Mucosa of descending colon (tissue), 3 donors: ENCODE results near the gene SDCBP2. TPM values are rescaled to one million over a fixed set of nuclear protein-coding genes. Genes with fewer than 3 reads are reported as not detected.

Experiments used
- ATAC-seq: fragments of 200-7000 bp; cut with Tn5 transposase; one replicate; pipeline ENCODE4 v1.9.1; 2020; ENCODE audit warnings: mild to moderate bottlenecking, moderate library complexity
- DNase-seq, 3 donors: peaks; one replicate each; pipeline ENCODE4 v3.0.0-alpha.2; 2020
- H3K36me3 ChIP-seq: fragments of 200-600 bp; one replicate; pipeline ENCODE4 v1.8.0; 2021; ENCODE audit warnings: low read depth, mild to moderate bottlenecking
- H3K4me1 ChIP-seq: fragments of 200-600 bp; one replicate; pipeline ENCODE4 v1.8.0; 2021; ENCODE audit warnings: low read depth, mild to moderate bottlenecking
- H3K4me3 ChIP-seq: fragments of 200-600 bp; one replicate; pipeline ENCODE4 v1.8.0; 2021; ENCODE audit warnings: mild to moderate bottlenecking
- H3K9me3 ChIP-seq: fragments of 200-600 bp; one replicate; pipeline ENCODE4 v1.8.0; 2021; ENCODE audit warnings: mild to moderate bottlenecking
- intact Hi-C, 2 donors: fragments of 100-400 bp; cut with DNase I in 1 of 2; cut with micrococcal nuclease in 1 of 2; formaldehyde crosslinking; loops; one replicate each; pipeline versions ENCODE4 v1.11.0 to v1.11.1; 2022; cut with DNase I, micrococcal nuclease
- total RNA-seq, 3 donors: library from RNA; stranded (reverse); fragmentation: NEBNext Ultra II Directional in 2 of 3; extraction: Animal tissue kit (Norgen Biotek cat#: 25700) in 2 of 3; gene quantifications; one replicate each; pipeline versions ENCODE4 v1.2.1 to v1.2.4, GENCODE V29; 2021 to 2023
- TF ChIP-seq, protein P1 (sequence below): fragments of 200-600 bp; IDR thresholded peaks from one replicate; pipeline ENCODE4 v1.8.0; 2022; ENCODE audit warnings: antibody characterized with exemption, mild to moderate bottlenecking
- donor health status: DM: no; HTN: no; CAD: no; lungs with moderate emphysema.
- donor health status: DM: no; HTN: no; CAD: no.
- donor health status: DM: no; HTN: yes; CAD: no.

Gene SDCBP2
- total RNA-seq, 3 donors from 2014 or later, result 165 to 447 (median 320) TPM

DNA sequence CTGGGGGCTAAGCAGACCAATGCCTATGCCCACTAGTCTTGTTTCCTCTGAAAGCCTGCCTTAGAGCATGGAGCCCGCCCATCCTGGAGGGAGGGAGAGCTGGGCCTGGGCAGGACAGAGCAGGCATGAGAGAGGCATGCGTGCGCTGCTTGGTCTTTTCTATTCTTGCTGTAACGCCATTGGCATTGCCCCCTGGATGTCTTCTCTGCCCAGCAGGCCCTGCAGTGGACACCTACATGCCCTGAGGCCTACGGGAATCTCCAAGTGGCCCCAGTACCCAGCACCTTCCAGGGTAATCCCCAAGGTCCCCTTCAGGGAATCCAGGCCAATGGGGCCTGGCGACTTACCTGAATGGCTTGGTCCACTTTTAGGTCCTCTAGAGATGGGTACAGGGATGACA, 8.9 kb downstream of the SDCBP2 start:
- intact Hi-C loops, result no loop called here
- TF ChIP-seq, protein P1, sequence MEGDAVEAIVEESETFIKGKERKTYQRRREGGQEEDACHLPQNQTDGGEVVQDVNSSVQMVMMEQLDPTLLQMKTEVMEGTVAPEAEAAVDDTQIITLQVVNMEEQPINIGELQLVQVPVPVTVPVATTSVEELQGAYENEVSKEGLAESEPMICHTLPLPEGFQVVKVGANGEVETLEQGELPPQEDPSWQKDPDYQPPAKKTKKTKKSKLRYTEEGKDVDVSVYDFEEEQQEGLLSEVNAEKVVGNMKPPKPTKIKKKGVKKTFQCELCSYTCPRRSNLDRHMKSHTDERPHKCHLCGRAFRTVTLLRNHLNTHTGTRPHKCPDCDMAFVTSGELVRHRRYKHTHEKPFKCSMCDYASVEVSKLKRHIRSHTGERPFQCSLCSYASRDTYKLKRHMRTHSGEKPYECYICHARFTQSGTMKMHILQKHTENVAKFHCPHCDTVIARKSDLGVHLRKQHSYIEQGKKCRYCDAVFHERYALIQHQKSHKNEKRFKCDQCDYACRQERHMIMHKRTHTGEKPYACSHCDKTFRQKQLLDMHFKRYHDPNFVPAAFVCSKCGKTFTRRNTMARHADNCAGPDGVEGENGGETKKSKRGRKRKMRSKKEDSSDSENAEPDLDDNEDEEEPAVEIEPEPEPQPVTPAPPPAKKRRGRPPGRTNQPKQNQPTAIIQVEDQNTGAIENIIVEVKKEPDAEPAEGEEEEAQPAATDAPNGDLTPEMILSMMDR, result no peak
- ATAC-seq (no peak), DNase-seq (no peak)
- no peaks in the 10 kb centered on the region for H3K36me3 ChIP-seq
- H3K9me3 ChIP-seq, result no peaks in the 10 kb centered on the region
- H3K4me3 ChIP-seq, result no peak overlapping the region
- peaks cover 7% of the 10 kb centered on the region for H3K4me1 ChIP-seq

DNA sequence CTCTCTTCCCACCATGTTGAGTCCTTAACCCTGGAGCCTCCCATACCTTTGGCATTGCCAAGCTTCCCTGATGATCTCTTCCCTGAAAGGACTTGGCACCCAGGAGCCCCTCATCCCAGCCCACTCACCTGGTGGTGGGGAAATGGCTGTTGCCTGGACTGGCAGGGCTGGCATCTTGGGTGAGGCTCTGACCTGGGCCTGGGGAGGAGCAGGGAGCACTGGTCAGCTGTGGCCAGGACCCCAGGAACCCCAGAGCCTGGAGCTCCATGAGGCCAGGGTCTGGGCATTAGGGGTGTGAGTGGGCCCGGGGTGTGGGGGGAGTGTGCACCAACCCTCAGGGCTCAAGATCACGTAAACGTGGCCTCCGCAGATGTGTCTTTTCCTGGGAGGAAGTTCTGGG, 9.5 kb downstream of the SDCBP2 start:
- intact Hi-C loops, result no loop called here
- Histone ChIP-seq H3K4me1 (peaks cover 2% of the 10 kb centered on the region), H3K4me3 (no peak overlapping the region), H3K9me3 (no peaks in the 10 kb centered on the region), H3K36me3 (no peaks in the 10 kb centered on the region)
- no peak for DNase-seq
- TF ChIP-seq, protein P1, result no peak
- ATAC-seq, result no peak

DNA sequence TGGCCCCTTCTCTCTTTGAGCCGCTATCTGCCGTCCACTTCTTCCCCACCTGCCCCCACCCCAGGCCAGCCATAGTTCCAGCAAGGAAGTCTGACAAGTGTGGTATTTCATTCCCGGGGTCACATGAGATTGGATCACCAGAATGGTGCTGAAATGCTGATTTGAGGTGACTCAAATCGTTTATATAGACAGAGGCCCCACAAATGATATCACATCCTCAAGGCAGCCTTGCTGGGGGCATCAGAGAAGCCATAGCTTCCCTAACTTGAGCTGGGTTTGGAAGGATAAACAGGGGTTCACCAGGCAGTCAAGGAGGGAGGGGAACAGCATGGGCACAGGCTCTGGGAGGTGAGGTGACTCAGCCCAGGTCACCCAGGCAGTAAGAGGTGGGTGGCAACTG, 9.9 kb downstream of the SDCBP2 start:
- TF ChIP-seq, protein P1, result no peak
- Histone ChIP-seq H3K4me3 (no peak overlapping the region), H3K4me1 (no peaks in the 10 kb centered on the region), H3K9me3 (no peaks in the 10 kb centered on the region), H3K36me3 (no peaks in the 10 kb centered on the region)
- intact Hi-C loops, result no loop called here
- no peak for DNase-seq
- no peak for ATAC-seq

DNA sequence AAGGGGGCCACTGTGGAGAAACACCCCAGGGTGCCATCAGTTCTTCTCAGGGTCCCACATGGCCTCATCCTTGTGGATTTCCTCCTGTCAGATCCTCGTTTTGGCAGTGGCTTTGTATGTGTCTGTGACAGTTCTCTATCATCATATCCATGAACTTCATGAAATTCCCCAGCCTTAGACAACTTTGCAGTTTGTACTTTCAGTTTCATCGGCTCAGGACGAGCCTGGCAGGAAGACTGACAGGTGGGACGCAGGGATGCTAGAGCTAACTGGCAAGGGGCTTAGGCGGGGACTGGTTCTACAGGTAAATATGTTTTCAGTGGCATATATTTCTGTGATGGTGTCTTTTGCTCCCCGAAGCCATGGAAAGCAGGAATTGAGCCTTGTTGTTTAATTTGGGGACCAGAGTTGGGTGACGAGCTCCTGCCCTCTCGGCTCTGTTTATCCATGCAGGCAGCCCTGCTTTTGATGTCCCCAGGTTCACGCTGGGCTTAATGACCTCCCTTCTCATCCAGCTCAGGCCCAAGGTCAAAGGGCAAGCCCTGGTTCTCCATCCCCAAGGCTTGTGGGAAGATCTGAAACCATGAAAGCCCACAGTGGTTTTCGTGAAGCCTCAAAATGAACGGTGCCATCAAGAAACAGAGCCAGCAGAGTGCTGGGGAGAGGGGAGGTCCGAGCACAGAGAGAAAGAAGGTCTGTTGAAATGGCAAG, 11.2 kb downstream of the SDCBP2 start:
- intact Hi-C loops, result no loop called here
- ATAC-seq (no peak), DNase-seq (no peak)
- TF ChIP-seq, protein P1, result no peak
- Histone ChIP-seq H3K9me3 (no peaks in the 10 kb centered on the region), H3K36me3 (no peaks in the 10 kb centered on the region), H3K4me1 (peaks cover 3% of the 10 kb centered on the region), H3K4me3 (no peak overlapping the region)

DNA sequence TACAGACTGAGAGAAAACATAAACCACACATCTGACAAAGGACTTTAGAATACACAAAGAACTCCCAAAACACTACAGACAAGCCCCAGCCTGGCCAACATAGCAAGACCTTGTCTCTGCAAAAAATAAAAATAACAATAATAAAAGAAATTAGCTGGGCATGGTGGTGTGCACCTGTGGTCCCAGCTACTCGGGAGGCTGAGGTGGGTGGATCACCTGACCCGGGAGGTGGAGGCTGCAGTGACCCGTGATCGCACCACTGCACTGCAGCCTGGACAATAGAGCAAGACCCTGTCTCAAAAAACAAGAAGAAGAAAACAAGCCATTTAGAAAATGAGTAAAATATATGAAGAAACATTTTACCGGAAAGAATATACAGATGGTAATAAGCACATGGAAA, 13.1 kb downstream of the SDCBP2 start:
- Histone ChIP-seq H3K36me3 (no peaks in the 10 kb centered on the region), H3K9me3 (no peaks in the 10 kb centered on the region), H3K4me1 (peaks cover 3% of the 10 kb centered on the region), H3K4me3 (no peak overlapping the region)
- TF ChIP-seq, protein P1, result no peak
- intact Hi-C loops, result no loop called here
- ATAC-seq, result no peak
- no peak for DNase-seq
